Kidney tubule cell (primary cell): ENCODE measurements around the gene ANKRD31.
A peak's percentile ranks its signal among the peaks of the same experiment; 100 is the strongest.

ENCODE experiments used
- DNase-seq: peaks from one replicate; pipeline ENCODE4 v3.0.0-alpha.2; 2018; ENCODE audit warnings: low spot score

Gene ANKRD31

DNA sequence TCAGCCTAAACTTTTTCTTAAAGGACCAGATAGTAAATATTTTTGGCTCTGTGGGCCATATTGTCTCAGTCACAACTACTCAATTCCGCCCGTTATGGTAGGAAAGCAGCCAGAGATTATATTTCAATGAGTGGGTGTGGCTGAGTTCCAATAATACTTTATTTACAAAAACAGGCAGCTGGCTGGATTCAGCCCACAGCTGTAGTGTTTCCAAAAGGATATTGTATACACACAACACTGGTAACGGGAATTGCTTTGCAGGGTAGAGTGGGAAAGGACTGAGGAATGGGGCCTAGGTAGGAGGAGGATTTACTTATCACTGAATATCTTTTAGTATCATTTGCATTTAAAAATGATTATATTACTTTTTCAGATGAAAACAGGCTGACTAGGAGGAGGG lies 205.3 kb downstream of the ANKRD31 start:
- no peak for DNase-seq

DNA sequence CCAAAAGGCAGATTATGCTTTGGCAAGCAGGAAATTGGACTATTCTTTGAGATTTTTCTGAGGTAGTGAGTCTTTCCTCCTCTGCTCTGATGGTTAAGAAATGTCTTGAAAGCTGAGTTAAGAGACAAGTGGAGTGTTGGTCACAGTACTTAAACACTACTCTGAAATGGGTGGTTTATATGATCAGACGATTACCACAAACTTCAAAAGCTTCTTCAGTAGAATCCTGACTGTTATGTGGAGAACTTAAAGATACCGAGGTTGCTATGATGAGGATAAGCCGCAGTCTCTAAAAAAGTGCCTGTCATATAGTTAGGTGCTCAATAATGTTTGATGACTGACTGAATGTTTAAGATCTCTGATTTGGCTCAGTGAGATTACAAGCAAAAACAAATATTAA lies 208.6 kb downstream of the ANKRD31 start:
- DNase-seq = no peak

DNA sequence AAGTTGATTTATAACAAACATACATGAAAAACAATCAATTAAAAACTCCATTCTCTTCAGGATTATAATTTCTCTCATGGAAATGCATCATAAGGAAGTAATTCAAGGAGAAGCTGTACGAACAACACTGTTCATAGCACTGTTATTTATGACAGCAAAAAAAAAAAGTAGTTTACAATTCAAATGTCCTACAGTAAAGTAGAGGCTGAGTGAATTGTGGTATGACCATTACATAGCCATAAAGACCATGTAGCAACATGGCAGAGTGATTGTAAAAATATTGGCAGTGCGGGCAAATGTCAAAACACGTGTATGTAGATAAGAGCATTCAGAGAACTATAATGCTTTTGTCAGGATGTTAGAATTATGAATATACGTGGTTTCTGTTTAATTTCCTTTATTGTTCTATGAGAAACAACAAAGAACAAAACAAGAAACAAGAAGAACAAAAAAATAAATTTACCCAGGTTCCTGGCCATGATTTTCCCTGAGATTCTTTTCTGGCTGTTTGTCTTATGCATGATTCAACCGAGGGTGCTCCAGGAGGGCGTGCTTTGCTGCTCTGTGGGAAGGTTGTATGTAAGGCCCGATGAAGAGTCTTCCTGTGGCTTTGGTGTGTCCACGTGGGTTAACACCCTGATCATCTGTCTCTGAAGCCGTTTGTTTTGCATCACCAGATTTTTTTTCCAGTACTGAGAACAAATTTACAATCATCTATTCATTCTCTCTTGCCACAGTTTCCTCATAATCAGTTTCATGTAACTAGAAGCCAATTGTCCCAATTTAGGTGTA lies 213.1 kb downstream of the ANKRD31 start:
- DNase-seq = peak; percentile 15

DNA sequence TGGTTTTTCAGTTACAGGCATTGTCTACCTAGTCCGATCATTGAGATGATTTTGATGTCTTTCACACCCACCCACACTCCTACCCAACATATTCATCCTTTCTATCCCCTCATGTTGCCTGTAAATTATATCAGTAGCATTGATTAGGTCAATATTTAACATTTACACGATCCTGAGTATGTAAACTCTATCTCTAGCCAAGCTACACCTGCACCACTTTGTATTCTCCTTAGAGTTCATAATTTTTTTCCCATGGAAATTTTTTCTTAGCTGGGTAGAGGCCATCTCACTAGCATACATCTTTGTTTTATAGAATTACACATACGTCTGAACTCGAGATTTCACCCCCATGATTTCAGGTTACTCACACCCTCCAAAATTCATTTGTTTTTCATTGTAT lies 214.9 kb downstream of the ANKRD31 start:
- no peak for DNase-seq

DNA sequence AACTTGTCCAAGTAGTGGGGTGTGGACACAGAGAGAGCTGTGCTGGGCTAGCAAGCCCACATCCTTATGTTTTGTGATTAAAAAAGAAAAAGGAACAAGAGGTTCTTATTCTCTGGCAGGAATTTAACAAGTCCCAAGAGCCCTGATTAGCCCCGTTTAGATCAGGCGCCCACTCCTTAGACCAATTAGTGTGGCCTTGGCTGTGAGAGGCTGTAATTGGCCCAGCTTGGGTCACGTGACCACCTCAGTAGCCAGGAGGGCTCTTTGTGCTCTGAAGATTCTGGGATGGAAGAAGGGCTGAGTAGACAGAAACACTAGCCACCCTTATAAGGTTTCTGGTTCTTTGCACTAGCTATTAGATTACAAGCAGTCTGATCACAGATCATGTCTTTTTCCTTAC lies 215.5 kb downstream of the ANKRD31 start:
- DNase-seq = no peak

DNA sequence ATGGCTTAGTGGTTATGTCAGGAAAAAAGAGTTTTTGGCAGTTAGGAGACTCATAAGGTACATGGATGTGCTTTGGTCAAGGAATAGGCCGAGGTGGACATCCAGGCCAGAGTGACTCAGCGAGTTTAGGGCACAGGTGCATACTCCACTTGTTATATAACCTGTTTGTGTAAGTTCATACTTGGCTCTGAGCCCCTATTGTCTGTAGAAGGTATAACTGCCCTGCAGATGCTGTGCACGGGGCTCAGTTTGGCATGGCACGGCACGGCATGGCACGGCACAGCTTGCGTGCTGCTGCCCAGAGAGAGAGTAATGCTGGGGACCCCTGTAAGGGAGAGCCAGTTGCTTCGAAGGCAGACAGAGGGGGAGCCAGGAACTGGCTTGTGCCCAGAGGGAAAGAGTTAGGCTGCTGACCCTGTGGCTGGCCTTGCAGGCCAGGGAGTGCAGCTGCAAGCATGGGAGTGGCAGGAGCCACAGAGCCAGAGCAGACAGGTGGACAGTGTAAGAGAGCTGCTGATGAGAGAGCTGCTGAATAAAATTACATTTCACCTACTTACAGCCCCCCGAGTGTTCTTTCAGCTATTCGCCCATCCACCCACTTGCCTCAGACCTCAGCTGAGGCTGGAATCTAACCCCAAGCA lies 216.5 kb downstream of the ANKRD31 start:
- DNase-seq = peak; percentile 9

DNA sequence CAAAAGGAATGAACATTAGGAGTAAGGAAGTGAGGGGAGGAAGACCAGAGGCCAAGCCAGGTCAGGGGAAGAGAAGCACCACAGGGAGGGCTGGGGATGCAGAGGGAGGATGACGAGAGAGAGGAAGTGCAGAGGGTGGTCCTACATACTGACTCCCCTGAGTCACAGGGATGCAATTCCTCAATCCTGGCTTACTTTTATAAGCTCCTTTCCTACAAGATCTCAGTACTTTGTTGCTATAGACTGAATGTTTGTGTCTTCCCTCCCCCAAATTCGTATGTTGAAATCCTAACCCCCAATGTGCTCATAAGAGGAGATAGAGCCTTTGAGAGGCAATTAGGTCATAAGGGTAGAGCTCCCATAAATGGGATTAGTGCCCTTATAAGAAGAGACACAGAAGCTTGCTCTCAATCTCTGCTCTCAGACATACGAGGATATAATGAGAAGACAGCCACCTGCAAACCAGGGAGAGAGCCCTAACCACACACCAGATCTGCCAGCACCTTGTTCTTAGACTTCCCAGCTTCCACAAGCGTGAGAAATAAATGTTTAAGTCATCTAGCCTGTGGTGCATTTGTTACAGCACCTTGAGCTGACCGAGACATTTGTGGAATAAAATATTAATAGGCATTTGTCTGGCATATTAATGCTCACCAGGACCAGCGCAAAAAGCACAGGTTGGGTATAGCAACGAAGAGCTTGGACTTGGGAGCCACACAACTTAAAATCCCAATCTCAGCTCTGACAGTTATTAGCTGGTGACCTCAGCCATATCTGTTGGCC lies 217.7 kb downstream of the ANKRD31 start:
- no peak for DNase-seq
